Central memory CD8-positive, alpha-beta T cell (primary cell): ENCODE data around the gene THEMIS2.
"Not testable (repeated sequence)": the region's sequence is repeated elsewhere in the genome, so short reads cannot be mapped to it uniquely, and the experiment has no call there.

Source experiments
- ATAC-seq: fragments of 150-1000 bp; cut with Tn5 transposase; replicated peaks from 2 replicates; pipeline ENCODE4 v1.10.0; 2022; ENCODE audit warnings: mild to moderate bottlenecking, moderate FRiP score, moderate number of reproducible peaks; ENCODE audit not compliant: poor library complexity, severe bottlenecking; ENCODE audit errors: extremely low read depth
- DNase-seq, 2 donors: peaks; one replicate each; pipeline ENCODE4 v3.0.0; 2021; ENCODE audit warnings: low spot score in 2 of 2
- H3K27ac Mint-ChIP-seq: one replicate; pipeline ENCODE4 v1.8.0; 2022; ENCODE audit warnings: low read depth, mild to moderate bottlenecking, moderate library complexity, mixed read lengths
- H3K27me3 Mint-ChIP-seq: one replicate; pipeline ENCODE4 v1.8.0; 2022; ENCODE audit warnings: mixed read lengths
- H3K36me3 Mint-ChIP-seq: one replicate; pipeline ENCODE4 v1.8.0; 2022; ENCODE audit warnings: mild to moderate bottlenecking, moderate library complexity, mixed read lengths; ENCODE audit not compliant: insufficient read depth
- H3K4me1 Mint-ChIP-seq: one replicate; pipeline ENCODE4 v1.8.0; 2022; ENCODE audit warnings: mixed read lengths
- H3K4me3 Mint-ChIP-seq: one replicate; pipeline ENCODE4 v1.8.0; 2022; ENCODE audit warnings: mild to moderate bottlenecking, moderate library complexity, mixed read lengths
- H3K9me3 Mint-ChIP-seq: one replicate; pipeline ENCODE4 v1.8.0; 2022; ENCODE audit warnings: mixed read lengths

THEMIS2 gene

GRCh38 chr1:27856561-27857343, 15.6 kb upstream of the THEMIS2 start:
- Mint-ChIP-seq H3K4me1 (peaks cover 14% of the 10 kb centered on the region), H3K9me3 (no peaks in the 10 kb centered on the region), H3K4me3 (no peak overlapping the region), H3K36me3 (peaks cover 3% of the 10 kb centered on the region), H3K27ac (no peak overlapping the region), H3K27me3 (no peaks in the 10 kb centered on the region)
- no peak for ATAC-seq
- DNase-seq = no peak

GRCh38 chr1:27857552-27857951, 14.8 kb upstream of the THEMIS2 start:
- not testable (repeated sequence) for H3K27me3 Mint-ChIP-seq, DNase-seq, H3K27ac Mint-ChIP-seq, H3K4me3 Mint-ChIP-seq, H3K9me3 Mint-ChIP-seq, H3K36me3 Mint-ChIP-seq, ATAC-seq
- peaks cover 14% of the 10 kb centered on the region for H3K4me1 Mint-ChIP-seq

GRCh38 chr1:27858072-27858948, 14.0 kb upstream of the THEMIS2 start:
- ATAC-seq (peak; percentile 93), DNase-seq (peak; percentile 76 to 81)
- Mint-ChIP-seq H3K27ac (no peak overlapping the region), H3K9me3 (no peaks in the 10 kb centered on the region), H3K27me3 (no peaks in the 10 kb centered on the region), H3K36me3 (peaks cover 1% of the 10 kb centered on the region), H3K4me3 (peak overlapping the region; percentile 15), H3K4me1 (peaks cover 21% of the 10 kb centered on the region)

- Mint-ChIP-seq H3K27ac (peak overlapping the region; percentile 62), H3K27me3 (no peaks in the 10 kb centered on the region), H3K4me1 (peaks cover 24% of the 10 kb centered on the region), H3K9me3 (no peaks in the 10 kb centered on the region), H3K36me3 (peaks cover 1% of the 10 kb centered on the region), H3K4me3 (no peak overlapping the region)
- no peak for ATAC-seq
- DNase-seq = no peak
Observed at GRCh38 chr1:27858949-27859576, 13.3 kb upstream of the THEMIS2 start.

GRCh38 chr1:27861436-27861835, 10.9 kb upstream of the THEMIS2 start:
- DNase-seq (no peak), ATAC-seq (no peak)
- no peaks in the 10 kb centered on the region for H3K27me3 Mint-ChIP-seq
- H3K36me3 Mint-ChIP-seq = peaks cover 1% of the 10 kb centered on the region
- no peak overlapping the region for H3K4me3 Mint-ChIP-seq
- peaks cover 32% of the 10 kb centered on the region for H3K4me1 Mint-ChIP-seq
- no peaks in the 10 kb centered on the region for H3K9me3 Mint-ChIP-seq
- no peak overlapping the region for H3K27ac Mint-ChIP-seq

GRCh38 chr1:27862004-27862403, 10.3 kb upstream of the THEMIS2 start:
- ATAC-seq = no peak
- Mint-ChIP-seq H3K9me3 (no peaks in the 10 kb centered on the region), H3K4me3 (no peak overlapping the region), H3K4me1 (peaks cover 34% of the 10 kb centered on the region), H3K27me3 (no peaks in the 10 kb centered on the region), H3K36me3 (peaks cover 1% of the 10 kb centered on the region), H3K27ac (no peak overlapping the region)
- DNase-seq = no peak

GRCh38 chr1:27862671-27863537, 9.4 kb upstream of the THEMIS2 start:
- no peak overlapping the region for H3K4me3 Mint-ChIP-seq
- H3K9me3 Mint-ChIP-seq = no peaks in the 10 kb centered on the region
- no peaks in the 10 kb centered on the region for H3K27me3 Mint-ChIP-seq
- DNase-seq (no peak), ATAC-seq (peak; percentile 40)
- peak overlapping the region; percentile 67 for H3K27ac Mint-ChIP-seq
- H3K36me3 Mint-ChIP-seq = peaks cover 3% of the 10 kb centered on the region
- peaks cover 36% of the 10 kb centered on the region for H3K4me1 Mint-ChIP-seq

- ATAC-seq = no peak
- peaks cover 31% of the 10 kb centered on the region for H3K4me1 Mint-ChIP-seq
Observed at GRCh38 chr1:27863538-27863915, 8.8 kb upstream of the THEMIS2 start.

GRCh38 chr1:27864264-27864895, 8.0 kb upstream of the THEMIS2 start:
- Mint-ChIP-seq H3K4me3 (no peak overlapping the region), H3K27ac (peak overlapping the region; percentile 49), H3K4me1 (peaks cover 33% of the 10 kb centered on the region), H3K9me3 (no peaks in the 10 kb centered on the region), H3K27me3 (no peaks in the 10 kb centered on the region), H3K36me3 (peaks cover 7% of the 10 kb centered on the region)
- ATAC-seq = no peak
- DNase-seq = no peak

More at GRCh38 chr1:27863538-27863915, 8.8 kb upstream of the THEMIS2 start:
- H3K36me3 Mint-ChIP-seq = peaks cover 3% of the 10 kb centered on the region
- no peaks in the 10 kb centered on the region for H3K9me3 Mint-ChIP-seq
- H3K27me3 Mint-ChIP-seq = no peaks in the 10 kb centered on the region
- H3K27ac Mint-ChIP-seq = peak overlapping the region; percentile 67
- H3K4me3 Mint-ChIP-seq = no peak overlapping the region
- DNase-seq = no peak

- H3K27ac Mint-ChIP-seq = peak overlapping the region; percentile 38
- peaks cover 6% of the 10 kb centered on the region for H3K36me3 Mint-ChIP-seq
- H3K4me3 Mint-ChIP-seq = no peak overlapping the region
- no peaks in the 10 kb centered on the region for H3K27me3 Mint-ChIP-seq
- peaks cover 38% of the 10 kb centered on the region for H3K4me1 Mint-ChIP-seq
- ATAC-seq = no peak
- no peaks in the 10 kb centered on the region for H3K9me3 Mint-ChIP-seq
- no peak for DNase-seq
Observed at GRCh38 chr1:27865821-27866220, 6.5 kb upstream of the THEMIS2 start.

GRCh38 chr1:27868556-27868931, 3.8 kb upstream of the THEMIS2 start:
- H3K9me3 Mint-ChIP-seq = no peaks in the 10 kb centered on the region
- DNase-seq (no peak), ATAC-seq (no peak)
- peaks cover 37% of the 10 kb centered on the region for H3K4me1 Mint-ChIP-seq
- H3K27me3 Mint-ChIP-seq = no peaks in the 10 kb centered on the region
- peak overlapping the region; percentile 79 for H3K4me3 Mint-ChIP-seq
- peaks cover 9% of the 10 kb centered on the region for H3K36me3 Mint-ChIP-seq
- H3K27ac Mint-ChIP-seq = peak overlapping the region; percentile 87
